Forelimb muscle (tissue), 1 donor: ENCODE measurements around the gene IFI35. TPM values are rescaled to one million over a fixed set of nuclear protein-coding genes. Genes with fewer than 3 reads are reported as not detected.
"Not testable (repeated sequence)": the region's sequence is repeated elsewhere in the genome, so short reads cannot be mapped to it uniquely, and the experiment has no call there.

ENCODE experiments used
- DNase-seq: peaks from one replicate; pipeline ENCODE4 v3.0.0-alpha.2; 2013; ENCODE audit warnings: low read depth
- polyA plus RNA-seq: library from polyadenylated mRNA; unstranded; fragments of 120-200 nt; gene quantifications from one replicate; pipeline ENCODE4 v1.2.1, GENCODE V29; 2013; ENCODE audit not compliant: insufficient read length

The IFI35 gene
- polyA plus RNA-seq, 1 donor = 3.4 TPM

GRCh38 chr17:42997984-42998938, 8.3 kb upstream of the IFI35 start, which contains the start of gene RPL27:
TSS of gene RPL27 (plus strand) at chr17:42998419. CDS start at chr17:42998751, 332 bp downstream.
- peak; percentile 99 for DNase-seq

- DNase-seq = no peak
Observed at GRCh38 chr17:42999003-42999525, 7.5 kb upstream of the IFI35 start.

- not testable (repeated sequence) for DNase-seq
Observed at GRCh38 chr17:43000894-43001293, 5.7 kb upstream of the IFI35 start.

- DNase-seq = no peak
Observed at GRCh38 chr17:43003542-43004172, 2.9 kb upstream of the IFI35 start.

GRCh38 chr17:43010667-43011308, 4.2 kb downstream of the IFI35 start:
- no peak for DNase-seq

GRCh38 chr17:43011728-43012472, 5.3 kb downstream of the IFI35 start:
- no peak for DNase-seq

GRCh38 chr17:43013296-43013695, 6.7 kb downstream of the IFI35 start:
- DNase-seq = no peak

- DNase-seq = no peak
Observed at GRCh38 chr17:43014020-43014648, 7.5 kb downstream of the IFI35 start.

- DNase-seq = no peak
Observed at GRCh38 chr17:43014649-43015542, 8.3 kb downstream of the IFI35 start.

- no peak for DNase-seq
Observed at GRCh38 chr17:43015579-43015978, 9.0 kb downstream of the IFI35 start.

GRCh38 chr17:43016216-43016615, 9.6 kb downstream of the IFI35 start:
- no peak for DNase-seq

GRCh38 chr17:43018008-43018853, 11.6 kb downstream of the IFI35 start:
- no peak for DNase-seq

GRCh38 chr17:43018932-43019331, 12.3 kb downstream of the IFI35 start:
- no peak for DNase-seq

- no peak for DNase-seq
Observed at GRCh38 chr17:43019418-43019817, 12.8 kb downstream of the IFI35 start.

- DNase-seq = no peak
Observed at GRCh38 chr17:43020030-43020621, 13.5 kb downstream of the IFI35 start.

- no peak for DNase-seq
Observed at GRCh38 chr17:43020789-43021740, 14.5 kb downstream of the IFI35 start.
